NOMO-1 treated with DMSO at 0.1 percent for 48 hours (cell line): ENCODE data around the gene TMEM219.
"Not testable (repeated sequence)": the region's sequence is repeated elsewhere in the genome, so short reads cannot be mapped to it uniquely, and the experiment has no call there.

Experiments
- DNase-seq: peaks from one replicate; lab custom pipeline; 2025; ENCODE audit not compliant: unreplicated experiment; lab: John Stamatoyannopoulos, UW

Gene TMEM219

DNA sequence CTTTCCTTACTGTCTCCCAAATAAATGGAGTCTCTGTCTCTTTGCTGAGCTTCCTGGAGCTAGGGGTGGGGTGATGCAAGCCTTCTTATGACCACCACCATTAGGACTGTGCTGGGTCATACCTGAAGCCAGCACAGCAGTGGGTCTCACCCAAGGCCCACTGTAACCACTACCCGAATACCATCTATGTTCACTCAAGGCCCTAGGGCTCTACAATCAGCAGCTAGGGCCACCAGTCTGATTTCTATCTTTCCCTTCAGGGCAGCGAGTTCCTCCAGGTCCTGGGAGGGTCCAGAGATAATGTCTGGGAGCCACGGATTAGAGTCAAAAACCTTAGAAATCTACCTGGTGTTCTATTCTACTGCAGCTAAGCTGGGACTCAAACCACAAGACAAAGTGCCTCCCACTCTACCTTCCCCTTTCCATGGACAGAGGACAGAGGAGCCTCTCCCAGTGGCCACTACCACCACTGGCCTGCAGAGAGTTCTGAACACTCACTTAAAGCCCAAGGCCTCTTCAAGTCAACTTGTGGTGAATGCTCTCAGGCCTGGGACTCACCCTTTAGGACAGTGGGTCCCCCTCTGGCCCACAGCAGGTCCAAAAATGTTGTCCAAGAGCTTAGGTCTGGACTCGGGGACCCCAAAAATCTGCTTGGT, 10.9 kb upstream of the TMEM219 start:
- no peak for DNase-seq

GRCh38 chr16:29951625-29952365, 10.1 kb upstream of the TMEM219 start:
- no peak for DNase-seq

DNA sequence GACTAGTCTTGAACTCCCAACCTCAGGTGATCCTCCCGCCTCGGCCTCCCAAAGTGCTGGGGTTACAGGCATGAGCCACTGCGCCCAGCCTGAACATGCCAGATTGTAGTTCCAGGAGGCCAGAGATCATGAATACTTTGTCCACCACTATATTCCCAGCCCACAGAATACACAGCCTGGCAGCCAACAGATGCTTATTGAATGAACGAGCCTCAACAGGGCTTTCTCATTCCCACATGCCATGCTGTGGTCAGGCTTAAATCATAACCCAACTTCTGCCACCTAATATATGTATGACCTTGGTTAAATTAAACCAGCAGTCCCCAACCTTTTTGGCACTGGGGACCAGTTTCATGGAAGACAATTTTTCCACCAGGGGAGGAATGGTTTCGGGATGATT, 3.1 kb upstream of the TMEM219 start:
- no peak for DNase-seq

GRCh38 chr16:29959293-29959692, 2.6 kb upstream of the TMEM219 start:
- no peak for DNase-seq

DNA sequence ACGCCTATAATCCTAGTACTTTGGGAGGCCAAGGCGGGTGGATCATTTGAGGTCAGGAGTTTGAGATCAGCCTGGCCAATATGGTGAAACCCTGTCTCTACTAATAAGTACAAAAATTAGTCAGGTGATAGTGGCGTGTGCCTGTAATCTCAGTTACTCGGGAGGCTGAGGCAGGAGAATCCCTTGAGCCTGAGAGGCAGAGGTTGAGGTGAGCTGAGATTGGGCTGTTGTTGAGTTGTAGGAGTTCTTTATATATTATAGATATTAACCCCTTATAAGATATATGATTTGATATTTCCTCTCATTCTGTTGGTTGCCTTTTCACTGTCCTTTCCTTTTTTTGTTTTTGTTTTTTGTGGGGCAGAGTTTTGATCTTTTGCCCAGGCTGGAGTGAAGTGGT, 2.1 kb upstream of the TMEM219 start:
- DNase-seq = not testable (repeated sequence)

- no peak for DNase-seq
Measured at GRCh38 chr16:29961127-29961478, 776 bp upstream of the TMEM219 start.

DNA sequence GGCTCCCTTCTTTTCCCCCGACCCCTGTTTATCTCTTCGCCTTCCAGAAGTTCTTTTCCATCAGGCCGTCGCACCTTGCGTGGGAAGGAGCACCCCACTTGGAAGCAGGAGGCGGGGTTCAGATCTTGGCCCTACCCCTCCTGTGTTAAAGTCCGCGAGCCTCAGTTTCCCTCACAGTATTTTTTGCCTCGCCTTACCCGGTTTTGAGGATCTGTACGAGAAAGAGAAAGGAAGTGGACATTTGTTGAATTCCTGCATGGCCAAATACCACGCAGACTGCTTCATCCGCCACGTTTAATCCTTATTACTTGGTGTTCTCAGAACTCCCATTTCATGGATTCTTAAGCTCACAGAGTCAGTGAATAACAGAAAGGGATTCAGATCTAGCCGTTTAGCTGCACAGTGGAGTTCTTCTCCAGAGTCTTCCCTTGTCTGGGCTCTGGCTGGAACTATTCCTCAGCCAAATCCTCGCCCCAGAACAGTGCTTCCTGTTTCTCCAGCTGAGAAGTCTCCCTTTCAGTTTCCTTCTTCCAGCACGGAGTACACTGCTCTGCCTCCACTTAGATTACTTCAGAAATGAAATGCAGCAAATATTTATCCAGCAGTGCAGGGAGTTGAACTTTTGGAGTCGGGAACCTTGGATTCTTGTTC, 590 bp downstream of the TMEM219 start:
- DNase-seq = peak; percentile 55

GRCh38 chr16:29963021-29963743, 1.3 kb downstream of the TMEM219 start:
- no peak for DNase-seq

DNA sequence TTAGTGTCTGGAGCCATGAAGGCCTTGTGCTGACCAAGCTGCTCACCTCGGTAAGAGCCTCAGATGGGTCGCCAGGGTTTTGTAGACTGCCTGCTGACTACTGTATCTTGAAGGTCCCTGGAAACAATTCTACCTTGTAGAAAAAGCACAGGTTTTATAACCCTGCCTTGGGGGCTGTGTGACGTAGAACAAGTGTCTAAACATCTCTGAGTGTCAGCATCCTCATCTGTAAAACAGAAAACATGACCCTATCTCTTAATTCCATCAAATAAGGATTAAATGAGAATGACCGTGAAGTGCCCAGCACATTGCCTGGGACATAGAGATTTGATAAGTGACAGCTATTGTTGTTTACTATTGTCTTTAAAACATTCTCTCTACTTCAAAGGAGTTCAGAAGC, 6.3 kb downstream of the TMEM219 start:
- no peak for DNase-seq

GRCh38 chr16:29971304-29971703, 9.4 kb downstream of the TMEM219 start:
- no peak for DNase-seq

GRCh38 chr16:29972500-29972899, 10.6 kb downstream of the TMEM219 start:
- no peak for DNase-seq

- no peak for DNase-seq
Measured at GRCh38 chr16:29972992-29973383, 11.1 kb downstream of the TMEM219 start.

DNA sequence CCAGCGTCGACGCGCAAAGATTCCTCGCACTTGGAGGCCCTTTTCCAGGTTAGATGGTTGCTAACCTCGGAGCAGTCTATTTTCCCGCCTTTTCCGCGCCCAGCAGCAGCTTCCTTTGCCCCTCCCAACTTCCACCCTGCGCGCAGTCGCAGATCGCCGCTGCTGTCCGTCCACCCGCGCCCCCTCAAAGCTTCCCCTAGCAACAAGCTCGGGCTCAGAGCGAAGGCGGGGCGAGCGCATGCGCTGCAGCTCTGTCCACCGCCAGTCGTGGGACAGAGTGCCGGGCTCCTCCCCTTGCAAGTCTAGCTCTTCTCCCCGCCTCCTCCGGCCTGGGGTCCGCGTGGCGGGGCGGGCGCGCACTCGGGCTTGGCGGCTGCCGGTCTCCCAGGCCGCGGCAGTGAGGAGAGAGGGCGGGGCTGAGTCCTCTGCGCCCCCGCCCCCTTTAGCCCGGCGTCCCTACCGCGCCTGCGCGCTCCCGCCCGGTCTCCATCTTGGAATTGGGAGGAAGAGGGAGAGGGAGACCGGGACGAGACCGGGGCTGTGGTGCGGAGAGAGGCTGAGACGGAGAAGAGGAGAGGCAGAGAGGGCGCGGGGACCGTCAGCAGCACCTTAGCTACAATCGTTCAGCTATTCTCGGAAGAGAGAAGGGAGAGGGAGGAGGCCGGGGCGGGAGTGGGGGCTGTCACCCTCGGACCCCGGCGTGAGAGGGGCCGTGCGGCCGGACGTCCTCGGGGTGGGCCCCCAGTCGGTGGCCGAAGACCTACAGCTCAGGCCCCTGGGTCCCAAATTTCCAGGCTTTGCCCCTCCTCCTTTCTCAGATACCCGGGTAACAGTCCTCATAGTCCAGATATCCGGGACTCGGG, 11.7 kb downstream of the TMEM219 start, which contains the start of gene TAOK2:
Gene TAOK2, plus strand, starts transcription at position 485 of the 863 bp plus-strand sequence. CDS start 3,905 bp downstream, outside the sequence.
- peak; percentile 98 for DNase-seq

DNA sequence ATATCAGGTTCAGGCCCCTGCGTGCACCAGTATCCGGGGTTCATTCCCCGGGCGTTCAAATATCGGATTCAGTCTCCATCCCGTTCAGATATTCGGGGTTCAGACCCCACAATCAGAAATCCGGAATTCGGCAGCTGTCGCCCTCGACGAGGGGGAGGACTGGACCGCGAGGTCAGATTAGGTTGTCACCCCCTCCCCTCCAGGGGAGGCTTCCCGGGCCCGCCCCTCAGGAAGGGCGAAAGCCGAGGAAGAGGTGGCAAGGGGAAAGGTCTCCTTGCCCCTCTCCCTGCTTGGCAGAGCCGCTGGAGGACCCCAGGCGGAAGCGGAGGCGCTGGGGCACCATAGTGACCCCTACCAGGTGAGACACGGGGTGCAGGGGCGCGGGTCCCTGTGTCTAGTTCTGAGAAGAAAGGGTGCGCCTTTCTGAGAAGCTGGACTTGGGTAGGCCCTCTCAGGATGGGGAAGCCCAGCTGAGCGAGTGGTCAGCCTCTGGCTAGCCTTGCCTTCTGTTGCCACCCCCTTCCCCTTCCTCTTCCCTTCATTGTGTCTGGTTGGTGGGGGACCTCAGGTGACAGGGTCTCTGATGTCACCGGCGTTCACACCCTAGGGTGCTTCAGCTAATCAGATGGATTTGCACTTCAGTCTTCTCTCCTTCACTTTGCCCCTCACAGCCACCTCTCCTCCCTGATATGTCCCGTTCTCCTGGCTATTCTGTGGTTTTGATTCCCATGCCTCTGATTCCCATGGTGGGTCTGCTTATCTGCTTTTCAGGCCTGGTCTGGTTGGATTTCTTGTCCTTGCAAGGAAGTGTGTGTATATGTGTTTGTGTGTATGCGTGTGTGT, 12.6 kb downstream of the TMEM219 start:
- no peak for DNase-seq

DNA sequence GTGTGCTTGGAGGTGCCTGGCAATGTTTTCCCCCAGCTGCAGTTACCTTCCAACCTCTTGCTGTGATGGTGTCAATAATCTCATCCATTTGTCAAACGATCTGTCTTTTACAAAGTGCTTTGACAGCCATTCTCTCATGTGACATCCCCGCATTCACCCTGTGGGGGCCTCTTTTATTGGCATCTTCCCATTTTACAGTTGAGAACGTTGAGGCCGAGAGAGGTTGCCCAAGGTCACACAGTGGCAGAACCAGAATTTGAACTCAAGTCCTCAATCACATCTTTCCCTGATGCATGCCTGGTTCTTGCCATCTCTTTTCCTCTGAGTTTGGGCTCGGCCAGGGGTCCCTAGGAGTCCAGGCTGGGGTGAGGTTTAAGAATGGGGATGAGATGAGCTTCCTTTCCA, 13.3 kb downstream of the TMEM219 start:
- no peak for DNase-seq

- DNase-seq = no peak
Measured at GRCh38 chr16:29975811-29976511, 14.1 kb downstream of the TMEM219 start.

- DNase-seq = no peak
Measured at GRCh38 chr16:29977063-29977825, 15.4 kb downstream of the TMEM219 start.

GRCh38 chr16:29978081-29978480, 16.2 kb downstream of the TMEM219 start:
- DNase-seq = no peak
